Measurements from ENCODE around the gene MYNN. TPM values are rescaled to one million over a fixed set of nuclear protein-coding genes. Genes with fewer than 3 reads are reported as not detected.

MYNN gene
- total RNA-seq, 1 donor from 2014 or later, result 23.6 TPM

- peak overlapping the region; percentile 99 for H3K4me3 Mint-ChIP-seq
- H3K27ac Mint-ChIP-seq, result peak overlapping the region; percentile 94
- TF ChIP-seq CTCF (IDR thresholded peaks at IDR 0.05) (no peak), EZH2phosphoT487 (IDR thresholded peaks at IDR 0.05) (no peak), EZH2 (IDR thresholded peaks at IDR 0.05) (no peak)
- peak overlapping the region; percentile 97 for H3K4me3 ChIP-seq
- H3K9me3 Mint-ChIP-seq, result peaks cover 11% of the 10 kb centered on the region
- peaks cover 7% of the 10 kb centered on the region for H3K36me3 ChIP-seq
- H3K4me2 ChIP-seq, result peak overlapping the region; percentile 81
- peaks cover 8% of the 10 kb centered on the region for H3K4me1 ChIP-seq
- no peaks in the 10 kb centered on the region for H3K27me3 ChIP-seq
- no peak overlapping the region for H3K9ac ChIP-seq
- H4K20me1 ChIP-seq (ENCODE audit: low read depth), result no peaks in the 10 kb centered on the region
- H3F3A ChIP-seq (ENCODE audit: low read depth), result peaks cover 54% of the 10 kb centered on the region
- H3K27me3 Mint-ChIP-seq (ENCODE audit: insufficient read depth, low read depth), result peaks cover 17% of the 10 kb centered on the region
- H3K9me3 ChIP-seq (ENCODE audit: low read depth), result no peaks in the 10 kb centered on the region
- H3K4me1 Mint-ChIP-seq, result peaks cover 28% of the 10 kb centered on the region
- H3K79me2 ChIP-seq (ENCODE audit: low read depth), result peaks cover 32% of the 10 kb centered on the region
- peak; percentile 87 for DNase-seq (ENCODE audit: low spot score)
- peaks cover 9% of the 10 kb centered on the region for H3K36me3 Mint-ChIP-seq
- H3K27ac ChIP-seq, result peak overlapping the region; percentile 98
- H2AFZ ChIP-seq (replicated peaks), result peak overlapping the region; percentile 74
Measured at GRCh38 chr3:169771497-169772304, 1.5 kb upstream of the MYNN start.

GRCh38 chr3:169772305-169772896, 795 bp upstream of the MYNN start:
- Histone ChIP-seq H3K4me3 (peak overlapping the region; percentile 97), H3K9ac (peak overlapping the region; percentile 94), H4K20me1 (ENCODE audit: low read depth) (no peaks in the 10 kb centered on the region), H3K27me3 (no peaks in the 10 kb centered on the region), H3K4me2 (peak overlapping the region; percentile 81), H3F3A (ENCODE audit: low read depth) (peaks cover 49% of the 10 kb centered on the region), H3K79me2 (ENCODE audit: low read depth) (peaks cover 32% of the 10 kb centered on the region), H3K36me3 (peaks cover 7% of the 10 kb centered on the region), H3K27ac (peak overlapping the region; percentile 98), H3K4me1 (peaks cover 8% of the 10 kb centered on the region), H2AFZ (replicated peaks) (peak overlapping the region; percentile 98), H3K9me3 (ENCODE audit: low read depth) (no peaks in the 10 kb centered on the region)
- H3K36me3 Mint-ChIP-seq, result peaks cover 10% of the 10 kb centered on the region
- H3K27me3 Mint-ChIP-seq (ENCODE audit: insufficient read depth, low read depth), result peaks cover 17% of the 10 kb centered on the region
- DNase-seq (ENCODE audit: low spot score), result peak; percentile 80
- H3K9me3 Mint-ChIP-seq, result peaks cover 11% of the 10 kb centered on the region
- peaks cover 28% of the 10 kb centered on the region for H3K4me1 Mint-ChIP-seq
- H3K27ac Mint-ChIP-seq, result peak overlapping the region; percentile 94
- peak overlapping the region; percentile 99 for H3K4me3 Mint-ChIP-seq
- TF ChIP-seq CTCF (IDR thresholded peaks at IDR 0.05) (no peak), EZH2 (IDR thresholded peaks at IDR 0.05) (no peak), EZH2phosphoT487 (IDR thresholded peaks at IDR 0.05) (no peak)

- DNase-seq (ENCODE audit: low spot score), result peak; percentile 33
- Histone ChIP-seq H3K27ac (no peak overlapping the region), H2AFZ (replicated peaks) (no peak overlapping the region), H3F3A (ENCODE audit: low read depth) (peaks cover 34% of the 10 kb centered on the region), H3K27me3 (no peaks in the 10 kb centered on the region), H3K4me2 (peak overlapping the region; percentile 81), H3K79me2 (ENCODE audit: low read depth) (peaks cover 32% of the 10 kb centered on the region), H3K9me3 (ENCODE audit: low read depth) (no peaks in the 10 kb centered on the region), H3K4me3 (peak overlapping the region; percentile 97), H3K9ac (no peak overlapping the region), H3K4me1 (peaks cover 8% of the 10 kb centered on the region), H4K20me1 (ENCODE audit: low read depth) (no peaks in the 10 kb centered on the region), H3K36me3 (peaks cover 7% of the 10 kb centered on the region)
- Mint-ChIP-seq H3K4me3 (peak overlapping the region; percentile 99), H3K27me3 (ENCODE audit: insufficient read depth, low read depth) (peaks cover 13% of the 10 kb centered on the region), H3K36me3 (peaks cover 15% of the 10 kb centered on the region), H3K9me3 (peaks cover 11% of the 10 kb centered on the region), H3K4me1 (peaks cover 28% of the 10 kb centered on the region), H3K27ac (no peak overlapping the region)
- TF ChIP-seq EZH2phosphoT487 (IDR thresholded peaks at IDR 0.05), result no peak
Measured at GRCh38 chr3:169774186-169774585, 990 bp downstream of the MYNN start.

All from neural progenitor cell (in vitro differentiated cells).